ENCODE measurements around the gene SKAP1. TPM values are rescaled to one million over a fixed set of nuclear protein-coding genes. Genes with fewer than 3 reads are reported as not detected.

Gene SKAP1
- total and polyA plus RNA-seq, 7 donors = 0.09 to 1.0 (median 0.42) TPM; not detected in 2

GRCh38 chr17:48263731-48264035, 166.3 kb downstream of the SKAP1 start:
- no peak for ATAC-seq

GRCh38 chr17:48262982-48263730, 166.9 kb downstream of the SKAP1 start:
- H3K27me3 ChIP-seq (ENCODE audit: insufficient read depth in 3 of 3, low read length in 2 of 3) = no peaks in the 10 kb centered on the region
- no peak for ATAC-seq
- H3K4me1 ChIP-seq = no peaks in the 10 kb centered on the region

More at GRCh38 chr17:48263731-48264035, 166.3 kb downstream of the SKAP1 start:
- intact Hi-C loops (cut with DNase I) = loop anchor here in 1 of 2 donors (5.0 kb wide), 1 partner anchor 109 kb away; no protein-coding TSS in a partner anchor
- no peak for DNase-seq
- Histone ChIP-seq H3K4me3 (no peak overlapping the region), H3K9me3 (no peaks in the 10 kb centered on the region), H3K36me3 (ENCODE audit: insufficient read depth in 1 of 2, low read depth in 1 of 2) (no peaks in the 10 kb centered on the region), H3K4me1 (no peaks in the 10 kb centered on the region), H3K27me3 (ENCODE audit: insufficient read depth in 3 of 3, low read length in 2 of 3) (no peaks in the 10 kb centered on the region), H3K27ac (no peak overlapping the region)
- WGBS, 3 donors = 80 to 85% (median 84%) methylated on average over 8 of the region's 8 CpGs
- no peak for TF ChIP-seq CTCF (IDR thresholded peaks at IDR 0.05)

GRCh38 chr17:48261297-48261880, 168.6 kb downstream of the SKAP1 start:
- no peaks in the 10 kb centered on the region for H3K4me1 ChIP-seq
- DNase-seq (no peak), ATAC-seq (no peak)
- H3K36me3 ChIP-seq (ENCODE audit: insufficient read depth in 1 of 2, low read depth in 1 of 2) = no peaks in the 10 kb centered on the region
- no peak overlapping the region for H3K4me3 ChIP-seq
- TF ChIP-seq CTCF (IDR thresholded peaks at IDR 0.05) = peak; percentile 9
- 57 to 63% (median 62%) methylated on average over 5 of the region's 5 CpGs for WGBS, 3 donors
- no peak overlapping the region for H3K27ac ChIP-seq
- no peaks in the 10 kb centered on the region for H3K9me3 ChIP-seq
- H3K27me3 ChIP-seq (ENCODE audit: insufficient read depth in 3 of 3, low read length in 2 of 3) = no peaks in the 10 kb centered on the region
- intact Hi-C loops (cut with DNase I) = loop anchor here in 1 of 2 donors (5.0 kb wide), 1 partner anchor 111 kb away; no protein-coding TSS in a partner anchor

More at GRCh38 chr17:48262982-48263730, 166.9 kb downstream of the SKAP1 start:
- Histone ChIP-seq H3K36me3 (ENCODE audit: insufficient read depth in 1 of 2, low read depth in 1 of 2) (no peaks in the 10 kb centered on the region), H3K4me3 (no peak overlapping the region), H3K27ac (no peak overlapping the region), H3K9me3 (no peaks in the 10 kb centered on the region)
- no peak for DNase-seq
- intact Hi-C loops (cut with DNase I) = loop anchor here in 1 of 2 donors (5.0 kb wide), 1 partner anchor 109 kb away; no protein-coding TSS in a partner anchor
- TF ChIP-seq CTCF (IDR thresholded peaks at IDR 0.05) = peak; percentile 40
- WGBS, 3 donors = 19 to 78% (median 48%) methylated on average over 2 of the region's 2 CpGs

GRCh38 chr17:48259694-48260291, 170.2 kb downstream of the SKAP1 start:
- TF ChIP-seq CTCF (IDR thresholded peaks at IDR 0.05) = peak; percentile 60
- no peaks in the 10 kb centered on the region for H3K4me1 ChIP-seq
- H3K36me3 ChIP-seq (ENCODE audit: insufficient read depth in 1 of 2, low read depth in 1 of 2) = no peaks in the 10 kb centered on the region
- no peak overlapping the region for H3K27ac ChIP-seq
- 52 to 70% (median 67%) methylated on average over 3 of the region's 3 CpGs for WGBS, 3 donors
- H3K27me3 ChIP-seq (ENCODE audit: insufficient read depth in 3 of 3, low read length in 2 of 3) = no peaks in the 10 kb centered on the region
- intact Hi-C loops (cut with DNase I) = loop anchor here (5.0 to 10.0 kb wide), 2 partner anchors 45 to 113 kb away; no protein-coding TSS in a partner anchor
- H3K4me3 ChIP-seq = no peak overlapping the region
- no peak for ATAC-seq
- DNase-seq = no peak
- H3K9me3 ChIP-seq = no peaks in the 10 kb centered on the region
